Measurements from ENCODE around the gene PSAP.

PSAP gene

GRCh38 chr10:71837098-71837827, 13.8 kb downstream of the PSAP start:
- H3K79me2 ChIP-seq (ENCODE audit: low read length) = peaks cover 97% of the 10 kb centered on the region

GRCh38 chr10:71836596-71836974, 14.5 kb downstream of the PSAP start:
- no peak overlapping the region for H2AFZ ChIP-seq (ENCODE audit: low read length)
- H3K79me2 ChIP-seq (ENCODE audit: low read length) = peaks cover 97% of the 10 kb centered on the region
- no peaks in the 10 kb centered on the region for H3K9me3 ChIP-seq (replicated peaks; ENCODE audit: insufficient read depth, low read length)
- H3K9ac ChIP-seq (ENCODE audit: low read length) = no peak overlapping the region
- H3K36me3 ChIP-seq (replicated peaks; ENCODE audit: insufficient read depth, low read length) = peaks cover 5% of the 10 kb centered on the region; the same call in 1 of the 2 replicates
- H3K4me2 ChIP-seq (ENCODE audit: low read depth, low read length) = no peak overlapping the region
- TF ChIP-seq CTCF (IDR thresholded peaks at IDR 0.05; ENCODE audit: low read length) = no peak
- no peak for TF ChIP-seq EZH2 (optimal IDR thresholded peaks at IDR 0.05; ENCODE audit: low read depth, low read length)
- TF ChIP-seq EZH2phosphoT487 (IDR thresholded peaks at IDR 0.05; ENCODE audit: low read length) = no peak
- no peak overlapping the region for H3K27ac ChIP-seq (ENCODE audit: low read length)
- no peaks in the 10 kb centered on the region for H3K27me3 ChIP-seq (replicated peaks; ENCODE audit: insufficient read depth, low read length)
- H3K4me1 ChIP-seq (ENCODE audit: low read length) = peaks cover 11% of the 10 kb centered on the region
- H3K4me3 ChIP-seq (ENCODE audit: low read length) = no peak overlapping the region
- DNase-seq = no peak
- H4K20me1 ChIP-seq (ENCODE audit: insufficient read depth, low read length) = peaks cover 26% of the 10 kb centered on the region
- H3K9me2 ChIP-seq (replicated peaks; ENCODE audit: insufficient read depth, low read length) = no peaks in the 10 kb centered on the region
- no peaks in the 10 kb centered on the region for H3F3A ChIP-seq (ENCODE audit: insufficient read depth, low read length)

More at GRCh38 chr10:71837098-71837827, 13.8 kb downstream of the PSAP start:
- DNase-seq = no peak
- H3K4me1 ChIP-seq (ENCODE audit: low read length) = peaks cover 12% of the 10 kb centered on the region
- no peak overlapping the region for H3K27ac ChIP-seq (ENCODE audit: low read length)
- H3K4me3 ChIP-seq (ENCODE audit: low read length) = no peak overlapping the region
- H4K20me1 ChIP-seq (ENCODE audit: insufficient read depth, low read length) = peaks cover 26% of the 10 kb centered on the region
- H3F3A ChIP-seq (ENCODE audit: insufficient read depth, low read length) = no peaks in the 10 kb centered on the region
- H3K4me2 ChIP-seq (ENCODE audit: low read depth, low read length) = no peak overlapping the region
- H3K9ac ChIP-seq (ENCODE audit: low read length) = no peak overlapping the region
- peaks cover 3% of the 10 kb centered on the region; the same call in 1 of the 2 replicates for H3K36me3 ChIP-seq (replicated peaks; ENCODE audit: insufficient read depth, low read length)
- no peak overlapping the region for H2AFZ ChIP-seq (ENCODE audit: low read length)
- TF ChIP-seq EZH2 (optimal IDR thresholded peaks at IDR 0.05; ENCODE audit: low read depth, low read length) = no peak
- TF ChIP-seq CTCF (IDR thresholded peaks at IDR 0.05; ENCODE audit: low read length) = no peak
- TF ChIP-seq EZH2phosphoT487 (IDR thresholded peaks at IDR 0.05; ENCODE audit: low read length) = no peak
- no peaks in the 10 kb centered on the region for H3K9me2 ChIP-seq (replicated peaks; ENCODE audit: insufficient read depth, low read length)
- no peaks in the 10 kb centered on the region for H3K9me3 ChIP-seq (replicated peaks; ENCODE audit: insufficient read depth, low read length)
- H3K27me3 ChIP-seq (replicated peaks; ENCODE audit: insufficient read depth, low read length) = no peaks in the 10 kb centered on the region

- H3K4me3 ChIP-seq (ENCODE audit: low read length) = no peak overlapping the region
- no peaks in the 10 kb centered on the region for H3K9me2 ChIP-seq (replicated peaks; ENCODE audit: insufficient read depth, low read length)
- H4K20me1 ChIP-seq (ENCODE audit: insufficient read depth, low read length) = peaks cover 24% of the 10 kb centered on the region
- TF ChIP-seq EZH2 (optimal IDR thresholded peaks at IDR 0.05; ENCODE audit: low read depth, low read length) (no peak), CTCF (IDR thresholded peaks at IDR 0.05; ENCODE audit: low read length) (no peak), EZH2phosphoT487 (IDR thresholded peaks at IDR 0.05; ENCODE audit: low read length) (no peak)
- H3K9ac ChIP-seq (ENCODE audit: low read length) = no peak overlapping the region
- DNase-seq = no peak
- no peaks in the 10 kb centered on the region for H3F3A ChIP-seq (ENCODE audit: insufficient read depth, low read length)
- H3K9me3 ChIP-seq (replicated peaks; ENCODE audit: insufficient read depth, low read length) = no peaks in the 10 kb centered on the region
- H3K79me2 ChIP-seq (ENCODE audit: low read length) = peaks cover 94% of the 10 kb centered on the region
- peaks cover 11% of the 10 kb centered on the region for H3K4me1 ChIP-seq (ENCODE audit: low read length)
- H3K4me2 ChIP-seq (ENCODE audit: low read depth, low read length) = no peak overlapping the region
- H2AFZ ChIP-seq (ENCODE audit: low read length) = no peak overlapping the region
- H3K27me3 ChIP-seq (replicated peaks; ENCODE audit: insufficient read depth, low read length) = no peaks in the 10 kb centered on the region
- H3K36me3 ChIP-seq (replicated peaks; ENCODE audit: insufficient read depth, low read length) = peaks cover 9% of the 10 kb centered on the region
- H3K27ac ChIP-seq (ENCODE audit: low read length) = no peak overlapping the region
These were observed 15.1 kb downstream of the PSAP start for GRCh38 chr10:71835671-71836595.

Measured in MM.1S (cell line).